HG03439 (cell line): ENCODE measurements around the gene NUCB2.
"Not testable (repeated sequence)": the region's sequence is repeated elsewhere in the genome, so short reads cannot be mapped to it uniquely, and the experiment has no call there.

Experiments
- ATAC-seq: cut with Tn5 transposase; IDR thresholded peaks from one replicate; pipeline ENCODE4 v1.9.1; 2021; ENCODE audit warnings: mild to moderate bottlenecking, moderate library complexity; ENCODE audit not compliant: unreplicated experiment

Gene NUCB2

GRCh38 chr11:17276236-17277023 lies at the start of gene NUCB2:
Gene NUCB2, plus strand, starts transcription at chr11:17276739. Its CDS starts 18,585 bp downstream, at chr11:17295324.
- ATAC-seq = peak; percentile 97

- ATAC-seq = not testable (repeated sequence)
Measured at GRCh38 chr11:17228186-17228925, 48.2 kb upstream of the NUCB2 start.

- ATAC-seq = no peak
Measured at GRCh38 chr11:17229481-17230152, 46.9 kb upstream of the NUCB2 start.

- peak; percentile 75 for ATAC-seq
Measured at GRCh38 chr11:17230867-17231851, 45.4 kb upstream of the NUCB2 start.

- ATAC-seq = no peak
Measured at GRCh38 chr11:17233101-17233500, 43.4 kb upstream of the NUCB2 start.

GRCh38 chr11:17238377-17238776 lies 38.2 kb upstream of the NUCB2 start:
- no peak for ATAC-seq

GRCh38 chr11:17239927-17240326 lies 36.6 kb upstream of the NUCB2 start:
- ATAC-seq = not testable (repeated sequence)

- no peak for ATAC-seq
Measured at GRCh38 chr11:17240780-17241179, 35.8 kb upstream of the NUCB2 start.

GRCh38 chr11:17242954-17243353 lies 33.6 kb upstream of the NUCB2 start:
- not testable (repeated sequence) for ATAC-seq

- peak; percentile 74 for ATAC-seq
Measured at GRCh38 chr11:17244046-17244445, 32.5 kb upstream of the NUCB2 start.

- ATAC-seq = no peak
Measured at GRCh38 chr11:17250561-17251350, 25.8 kb upstream of the NUCB2 start.

- ATAC-seq = no peak
Measured at GRCh38 chr11:17252704-17253103, 23.8 kb upstream of the NUCB2 start.

GRCh38 chr11:17256512-17256911 lies 20.0 kb upstream of the NUCB2 start:
- ATAC-seq = no peak

- no peak for ATAC-seq
Measured at GRCh38 chr11:17257196-17257595, 19.3 kb upstream of the NUCB2 start.

- ATAC-seq = no peak
Measured at GRCh38 chr11:17258670-17259069, 17.9 kb upstream of the NUCB2 start.

GRCh38 chr11:17259519-17259918 lies 17.0 kb upstream of the NUCB2 start:
- ATAC-seq = no peak

- no peak for ATAC-seq
Measured at GRCh38 chr11:17260020-17260419, 16.5 kb upstream of the NUCB2 start.

- ATAC-seq = no peak
Measured at GRCh38 chr11:17263769-17264168, 12.8 kb upstream of the NUCB2 start.

- no peak for ATAC-seq
Measured at GRCh38 chr11:17266781-17267180, 9.8 kb upstream of the NUCB2 start.

- ATAC-seq = no peak
Measured at GRCh38 chr11:17267576-17267975, 9.0 kb upstream of the NUCB2 start.
